ENCODE data around the gene SNRPA. TPM values are rescaled to one million over a fixed set of nuclear protein-coding genes. Genes with fewer than 3 reads are reported as not detected.

Gene SNRPA
- polyA plus RNA-seq, 1 donor (not counting 4 experiments of a cell fraction or from before 2014, with no cell fraction given) = 93.4 TPM

DNA sequence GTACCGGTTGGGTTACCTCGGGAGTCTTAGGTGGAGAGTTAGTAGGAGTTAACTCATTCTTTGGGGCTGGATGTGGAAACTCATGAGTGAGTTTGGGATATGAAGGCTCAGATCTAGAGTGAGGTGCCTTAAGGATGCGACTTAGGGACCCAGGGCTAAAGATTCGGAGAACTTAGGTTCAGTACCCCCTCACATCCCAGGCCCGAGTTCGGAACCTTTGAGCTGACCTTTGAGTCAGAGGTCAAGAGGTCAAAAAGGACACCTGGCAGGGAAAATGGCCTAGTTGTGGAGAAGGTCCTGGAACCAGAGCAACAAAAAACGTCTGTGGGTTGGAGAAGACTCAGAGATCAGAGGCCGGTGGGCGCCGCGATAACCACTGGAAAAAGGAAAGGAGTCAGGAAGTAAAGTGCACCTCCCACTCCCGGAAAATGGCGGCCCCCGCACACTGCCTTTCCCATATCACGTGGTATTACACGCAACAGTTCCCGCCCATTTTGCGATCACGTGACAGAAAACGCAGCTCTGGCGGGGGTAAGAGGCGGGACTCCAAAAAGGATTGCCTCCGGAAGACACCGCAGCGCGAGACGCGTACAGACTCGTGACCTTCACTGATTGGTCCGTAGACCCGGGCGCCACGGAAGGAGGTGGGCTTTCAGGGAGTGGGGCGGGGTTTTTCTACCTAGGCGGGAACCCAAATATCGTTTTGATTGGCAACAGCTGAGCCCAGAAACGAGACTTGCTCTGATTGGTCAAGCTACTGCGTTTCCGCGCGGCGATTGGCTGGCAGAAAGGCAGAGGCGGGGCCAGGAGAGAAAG is 737 bp upstream of the SNRPA start, which contains the start of gene ACTMAP:
TSS of gene ACTMAP (minus strand) at position 420 of the 816 bp plus-strand sequence. CDS start 674 bp downstream, outside the sequence.
- H3K27me3 ChIP-seq (ENCODE audit: control insufficient read depth, extremely low read depth, insufficient read depth, low read length) = no peaks in the 10 kb centered on the region
- dilution Hi-C loops (cut with MboI; ENCODE audit: extremely low pct_ligation_motif_present, low sequenced_read_pairs) = no loop called here
- H3K9me1 ChIP-seq (ENCODE audit: control insufficient read depth, extremely low read depth, insufficient read depth, low read length) = no peaks in the 10 kb centered on the region
- no peak for TF ChIP-seq EZH2 (IDR thresholded peaks at IDR 0.05; ENCODE audit: low read length)
- TF ChIP-seq, protein P1, sequence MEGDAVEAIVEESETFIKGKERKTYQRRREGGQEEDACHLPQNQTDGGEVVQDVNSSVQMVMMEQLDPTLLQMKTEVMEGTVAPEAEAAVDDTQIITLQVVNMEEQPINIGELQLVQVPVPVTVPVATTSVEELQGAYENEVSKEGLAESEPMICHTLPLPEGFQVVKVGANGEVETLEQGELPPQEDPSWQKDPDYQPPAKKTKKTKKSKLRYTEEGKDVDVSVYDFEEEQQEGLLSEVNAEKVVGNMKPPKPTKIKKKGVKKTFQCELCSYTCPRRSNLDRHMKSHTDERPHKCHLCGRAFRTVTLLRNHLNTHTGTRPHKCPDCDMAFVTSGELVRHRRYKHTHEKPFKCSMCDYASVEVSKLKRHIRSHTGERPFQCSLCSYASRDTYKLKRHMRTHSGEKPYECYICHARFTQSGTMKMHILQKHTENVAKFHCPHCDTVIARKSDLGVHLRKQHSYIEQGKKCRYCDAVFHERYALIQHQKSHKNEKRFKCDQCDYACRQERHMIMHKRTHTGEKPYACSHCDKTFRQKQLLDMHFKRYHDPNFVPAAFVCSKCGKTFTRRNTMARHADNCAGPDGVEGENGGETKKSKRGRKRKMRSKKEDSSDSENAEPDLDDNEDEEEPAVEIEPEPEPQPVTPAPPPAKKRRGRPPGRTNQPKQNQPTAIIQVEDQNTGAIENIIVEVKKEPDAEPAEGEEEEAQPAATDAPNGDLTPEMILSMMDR (optimal IDR thresholded peaks at IDR 0.05 in 1 of 3, IDR thresholded peaks at IDR 0.05 in 1 of 3, conservative IDR thresholded peaks at IDR 0.05 in 1 of 3; ENCODE audit: extremely low read depth in 1 of 3, insufficient read depth in 2 of 3, low read length in 3 of 3) = no peak
- H3K36me3 ChIP-seq (ENCODE audit: control insufficient read depth in 2 of 2, extremely low read depth in 1 of 2, insufficient read depth in 2 of 2, low read length in 2 of 2) = peaks cover 2 to 15% of the 10 kb centered on the region in 2 experiments
- H3K79me2 ChIP-seq (ENCODE audit: control insufficient read depth, insufficient read depth, low read length) = peaks cover 39% of the 10 kb centered on the region
- H3K4me3 ChIP-seq (ENCODE audit: control insufficient read depth in 2 of 3, extremely low read depth in 1 of 3, insufficient read depth in 2 of 3, low read depth in 1 of 3, low read length in 3 of 3) = peak within 1 kb of the TSS; percentile 54 to 100 (median 99)
- peak within 1 kb of the TSS; percentile 100 for H3K9ac ChIP-seq (ENCODE audit: control insufficient read depth, extremely low read depth, insufficient read depth, low read length)
- DNase-seq (ENCODE audit: low read depth, low spot score) (peak; percentile 100), FAIRE-seq (peak; percentile 43)
- peak within 1 kb of the TSS; percentile 97 for H2AFZ ChIP-seq (ENCODE audit: control insufficient read depth, low read length)
- H3K9me3 ChIP-seq (ENCODE audit: control insufficient read depth, low read depth, low read length) = no peaks in the 10 kb centered on the region
- no peaks in the 10 kb centered on the region for H4K20me1 ChIP-seq (ENCODE audit: control insufficient read depth, extremely low read depth, insufficient read depth, low read length)
- peak within 1 kb of the TSS; percentile 98 for H3K4me2 ChIP-seq (ENCODE audit: control insufficient read depth, extremely low read depth, insufficient read depth, low read depth, low read length)
- H3K27ac ChIP-seq (ENCODE audit: control insufficient read depth, insufficient read depth, low read length) = peak within 1 kb of the TSS; percentile 99
- H3K4me1 ChIP-seq (ENCODE audit: control insufficient read depth, extremely low read depth, insufficient read depth, low read length) = peaks cover 24% of the 10 kb centered on the region

DNA sequence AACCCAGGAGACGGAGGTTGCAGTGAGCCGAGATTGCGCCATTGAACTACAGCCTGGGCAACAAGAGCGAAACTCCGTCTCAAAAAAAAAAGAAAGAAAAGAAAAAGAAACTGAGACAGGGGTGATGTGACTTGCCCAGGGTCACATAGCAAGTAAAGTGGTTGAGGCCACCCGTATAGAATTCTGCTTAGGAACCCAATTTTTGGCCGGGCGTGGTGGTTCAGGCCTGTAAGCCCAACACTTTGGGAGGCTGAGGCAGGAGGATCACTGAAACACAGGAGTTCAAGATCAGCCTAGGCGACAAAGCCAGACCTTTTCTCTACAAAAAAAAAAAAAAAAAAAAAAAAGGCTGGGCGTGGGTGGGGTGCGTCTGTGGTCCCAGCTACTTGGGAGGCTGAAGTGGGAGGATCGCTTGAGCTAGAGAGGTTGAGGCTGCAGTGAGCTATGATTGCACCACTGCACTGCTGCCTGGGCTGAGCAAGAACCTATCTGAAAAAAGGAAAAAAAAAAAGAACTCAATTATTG is 1.3 kb downstream of the SNRPA start:
- Histone ChIP-seq H3K36me3 (ENCODE audit: control insufficient read depth in 2 of 2, extremely low read depth in 1 of 2, insufficient read depth in 2 of 2, low read length in 2 of 2) (peaks cover 6 to 35% of the 10 kb centered on the region in 2 experiments), H3K4me2 (ENCODE audit: control insufficient read depth, extremely low read depth, insufficient read depth, low read depth, low read length) (peak overlapping the region; percentile 85)

More for the DNA sequence above, 1.3 kb downstream of the SNRPA start:
- DNase-seq (ENCODE audit: low read depth, low spot score) (no peak), FAIRE-seq (no peak)
- TF ChIP-seq, protein P1 (optimal IDR thresholded peaks at IDR 0.05 in 1 of 3, IDR thresholded peaks at IDR 0.05 in 1 of 3, conservative IDR thresholded peaks at IDR 0.05 in 1 of 3; ENCODE audit: extremely low read depth in 1 of 3, insufficient read depth in 2 of 3, low read length in 3 of 3) = no peak
- H3K79me2 ChIP-seq (ENCODE audit: control insufficient read depth, insufficient read depth, low read length) = peaks cover 60% of the 10 kb centered on the region
- peak overlapping the region; percentile 99 for H3K27ac ChIP-seq (ENCODE audit: control insufficient read depth, insufficient read depth, low read length)
- H4K20me1 ChIP-seq (ENCODE audit: control insufficient read depth, extremely low read depth, insufficient read depth, low read length) = peaks cover 17% of the 10 kb centered on the region
- dilution Hi-C loops (cut with MboI; ENCODE audit: extremely low pct_ligation_motif_present, low sequenced_read_pairs) = no loop called here
- H3K4me3 ChIP-seq (ENCODE audit: control insufficient read depth in 2 of 3, extremely low read depth in 1 of 3, insufficient read depth in 2 of 3, low read depth in 1 of 3, low read length in 3 of 3) = peak overlapping the region; percentile 54 to 100 (median 99)
- peak overlapping the region; percentile 100 for H3K9ac ChIP-seq (ENCODE audit: control insufficient read depth, extremely low read depth, insufficient read depth, low read length)
- no peaks in the 10 kb centered on the region for H3K27me3 ChIP-seq (ENCODE audit: control insufficient read depth, extremely low read depth, insufficient read depth, low read length)
- H3K4me1 ChIP-seq (ENCODE audit: control insufficient read depth, extremely low read depth, insufficient read depth, low read length) = peaks cover 42% of the 10 kb centered on the region
- no peak overlapping the region for H2AFZ ChIP-seq (ENCODE audit: control insufficient read depth, low read length)
- H3K9me3 ChIP-seq (ENCODE audit: control insufficient read depth, low read depth, low read length) = no peaks in the 10 kb centered on the region
- H3K9me1 ChIP-seq (ENCODE audit: control insufficient read depth, extremely low read depth, insufficient read depth, low read length) = peaks cover 9% of the 10 kb centered on the region

Data from keratinocyte (primary cell).